GM19025 (cell line): ENCODE data around the gene PTPRM.

Experiments used
- ATAC-seq: cut with Tn5 transposase; IDR thresholded peaks from one replicate; pipeline ENCODE4 v1.9.1; 2021; ENCODE audit warnings: mild to moderate bottlenecking, low read depth, moderate library complexity; ENCODE audit not compliant: unreplicated experiment

The PTPRM gene

DNA sequence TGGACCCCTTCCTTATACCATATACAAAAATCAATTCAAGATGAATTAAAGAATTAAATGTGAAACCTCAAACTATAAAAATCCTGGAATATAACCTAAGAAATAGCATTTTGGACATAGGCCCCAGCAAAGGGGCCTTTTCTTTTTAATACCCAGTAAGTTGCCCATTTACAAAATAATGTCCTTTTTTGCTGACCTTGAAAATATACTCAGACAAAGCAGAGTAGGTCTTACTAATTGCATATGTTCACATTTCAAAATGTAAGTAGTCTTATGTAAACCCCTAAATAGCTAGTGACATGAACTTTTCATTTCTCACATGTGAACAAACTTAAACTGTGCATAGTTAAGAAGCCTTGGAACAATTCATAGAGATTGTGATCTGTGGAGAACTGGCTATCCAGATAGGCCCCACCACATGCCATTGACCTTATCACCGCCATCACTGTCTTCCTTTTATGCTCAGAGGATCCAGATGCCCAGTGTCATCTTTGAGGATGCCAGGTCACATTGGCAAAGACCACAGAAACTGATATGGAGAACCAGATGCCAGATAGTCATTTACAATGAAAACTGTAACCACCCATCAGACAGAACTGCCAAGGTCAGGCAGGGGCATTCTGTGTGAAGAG lies 759.8 kb downstream of the PTPRM start:
- ATAC-seq: no peak

DNA sequence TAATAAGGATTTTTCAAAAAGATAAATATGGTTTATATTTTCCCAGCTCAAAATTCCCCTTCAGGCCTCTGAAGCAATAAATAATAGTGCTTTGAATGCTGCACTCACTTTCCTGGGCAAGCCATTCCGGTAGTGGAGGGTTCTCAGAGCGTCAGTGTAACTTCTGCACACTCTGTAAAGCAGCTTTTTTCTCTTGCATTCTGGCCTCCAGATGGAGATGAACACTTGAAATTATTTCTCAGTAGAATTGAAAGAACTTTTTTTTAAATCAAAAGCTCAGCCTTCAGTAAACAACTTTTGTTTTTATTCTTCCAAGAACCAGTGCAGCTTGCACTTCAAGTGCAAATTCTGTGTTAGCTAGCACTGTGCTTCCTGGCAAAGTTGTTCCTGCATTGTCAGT lies 761.0 kb downstream of the PTPRM start:
- ATAC-seq: no peak

DNA sequence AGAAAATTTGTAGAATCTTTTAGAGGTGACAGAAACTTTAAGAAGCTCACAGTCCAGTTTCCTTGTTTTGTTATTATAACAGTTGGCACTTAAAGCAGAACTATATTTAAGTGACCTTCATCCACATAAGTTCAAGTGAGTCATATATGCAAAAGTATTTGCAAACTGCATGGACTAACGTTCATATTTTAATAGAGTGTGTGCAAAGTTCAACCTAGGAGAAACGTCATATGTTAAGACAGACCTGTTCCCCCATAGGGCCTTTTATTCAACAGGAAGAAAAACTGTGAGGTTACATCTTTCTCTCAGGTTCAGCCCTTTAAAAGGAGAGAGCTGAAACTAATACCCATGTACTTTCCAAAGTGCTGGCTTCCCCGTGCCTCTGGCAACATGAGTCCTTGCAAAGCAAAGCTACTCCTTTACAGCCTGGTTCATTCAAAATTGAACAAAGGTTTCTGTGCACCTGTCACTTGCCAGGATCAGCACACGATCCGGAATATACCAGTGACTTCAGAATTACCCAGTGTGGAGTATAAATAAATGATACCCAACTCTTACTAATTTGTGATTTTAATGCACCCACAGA lies 762.2 kb downstream of the PTPRM start:
- no peak for ATAC-seq

DNA sequence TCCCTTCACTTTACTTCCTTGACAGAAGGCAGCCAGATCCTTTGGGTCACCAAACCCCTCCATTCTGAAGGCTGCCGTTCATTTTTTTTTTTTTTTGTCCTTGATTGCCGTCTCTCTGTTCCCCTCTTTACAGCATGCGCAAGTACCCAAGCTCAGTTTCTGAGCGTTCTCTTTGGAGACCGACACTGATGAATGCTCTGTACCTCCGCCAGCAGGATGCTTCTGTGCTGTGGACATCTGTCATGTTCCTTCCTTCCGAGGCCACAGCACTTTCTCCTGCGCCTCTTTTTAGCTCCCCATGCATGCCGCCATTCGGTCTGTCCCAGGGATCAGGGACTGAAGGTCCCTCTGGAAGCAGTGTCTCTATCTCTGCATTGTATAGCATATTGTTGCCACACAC lies 763.5 kb downstream of the PTPRM start:
- ATAC-seq: no peak

DNA sequence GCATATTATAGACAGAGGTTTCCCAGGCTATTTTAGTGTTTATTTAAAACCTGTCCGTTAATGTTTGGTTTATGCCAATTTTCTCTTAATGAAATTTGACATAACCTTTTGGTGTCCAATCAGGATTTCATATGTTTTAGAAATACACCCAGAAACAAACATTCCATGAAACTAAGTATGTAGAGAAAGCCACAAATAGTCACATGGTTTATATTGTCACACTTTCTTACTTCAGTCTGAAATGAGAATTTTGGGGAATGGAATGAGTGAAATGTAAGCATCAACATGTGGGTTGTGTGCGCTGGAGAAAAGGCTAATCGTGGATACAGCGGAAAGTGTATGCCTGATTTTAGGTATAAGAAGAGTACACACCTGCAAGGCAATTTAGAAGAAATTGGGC lies 765.2 kb downstream of the PTPRM start:
- ATAC-seq: no peak

DNA sequence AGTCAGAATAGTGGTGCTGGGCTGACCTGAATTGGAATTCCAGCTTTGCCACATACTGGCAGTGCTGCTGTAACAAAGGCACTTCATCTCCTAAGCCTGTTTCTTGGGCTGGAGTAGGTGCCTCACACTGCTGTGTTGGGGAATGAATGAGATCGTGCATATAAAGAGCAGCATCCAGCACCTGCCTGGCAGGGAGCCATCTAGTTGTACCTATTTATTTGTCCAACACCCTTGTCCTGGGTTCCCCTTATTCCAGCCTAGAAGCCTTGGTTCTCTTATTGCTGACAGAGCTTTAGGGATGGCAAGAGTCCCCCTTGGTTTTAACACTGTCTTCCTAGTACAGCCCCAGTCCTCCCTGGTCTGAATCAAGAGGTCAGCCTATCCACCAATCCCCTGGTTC lies 766.8 kb downstream of the PTPRM start:
- ATAC-seq: no peak

DNA sequence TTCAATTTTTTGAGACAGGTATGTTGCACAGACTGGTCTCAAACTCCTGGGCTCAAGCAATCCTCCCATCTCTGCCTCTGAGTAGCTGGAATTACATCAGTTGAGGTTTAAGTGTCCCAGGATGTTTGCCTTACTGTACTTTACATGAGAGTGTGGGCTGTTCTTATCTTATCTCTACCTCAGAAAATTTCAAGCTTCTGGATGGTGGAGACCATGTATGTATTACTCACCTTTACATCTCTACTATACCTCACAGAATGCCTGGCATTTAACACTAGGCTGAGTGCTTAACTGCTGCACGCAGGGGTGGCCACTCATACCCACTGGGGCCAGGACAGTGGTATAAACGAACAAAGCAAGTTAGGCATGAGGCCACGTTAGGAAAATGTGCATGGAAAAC lies 770.1 kb downstream of the PTPRM start:
- no peak for ATAC-seq

DNA sequence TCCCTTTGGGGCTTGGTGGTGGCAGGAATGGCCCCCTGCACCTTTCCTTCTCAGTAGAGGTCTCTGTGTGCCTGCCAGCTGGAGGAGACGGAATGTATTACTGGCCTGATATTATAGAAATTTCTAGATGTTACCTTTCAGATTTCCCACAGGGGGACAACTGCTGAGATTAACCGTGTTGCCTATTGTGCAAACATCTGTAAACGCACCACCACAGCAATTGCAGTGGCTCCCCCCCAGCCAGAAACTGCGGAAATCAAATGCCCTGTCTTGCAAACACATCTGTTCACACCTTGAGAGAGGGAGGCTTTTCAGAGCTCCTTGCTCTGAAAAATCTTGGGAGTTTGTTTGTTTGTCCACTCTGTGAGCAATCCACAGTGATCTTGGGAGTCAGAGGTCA lies 772.1 kb downstream of the PTPRM start:
- no peak for ATAC-seq

DNA sequence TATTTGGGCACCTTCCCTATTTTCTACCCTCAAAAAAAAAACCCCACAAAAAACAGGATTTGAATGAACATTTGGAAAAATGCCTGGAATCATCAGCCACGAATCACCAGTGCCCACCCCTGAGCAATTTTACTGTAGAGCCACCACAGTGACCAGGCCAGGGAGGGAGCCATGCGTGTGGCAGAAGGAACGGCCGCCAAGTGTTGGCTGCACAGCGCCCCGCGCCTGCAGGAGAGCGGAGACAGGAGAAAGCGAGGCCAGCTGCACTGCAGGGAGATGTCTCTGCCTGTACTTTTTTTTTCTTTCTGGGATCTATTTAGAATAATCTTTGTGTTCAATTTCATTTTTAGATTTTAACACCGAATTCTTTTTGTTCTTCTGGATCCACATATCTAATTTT lies 772.8 kb downstream of the PTPRM start:
- ATAC-seq: no peak

DNA sequence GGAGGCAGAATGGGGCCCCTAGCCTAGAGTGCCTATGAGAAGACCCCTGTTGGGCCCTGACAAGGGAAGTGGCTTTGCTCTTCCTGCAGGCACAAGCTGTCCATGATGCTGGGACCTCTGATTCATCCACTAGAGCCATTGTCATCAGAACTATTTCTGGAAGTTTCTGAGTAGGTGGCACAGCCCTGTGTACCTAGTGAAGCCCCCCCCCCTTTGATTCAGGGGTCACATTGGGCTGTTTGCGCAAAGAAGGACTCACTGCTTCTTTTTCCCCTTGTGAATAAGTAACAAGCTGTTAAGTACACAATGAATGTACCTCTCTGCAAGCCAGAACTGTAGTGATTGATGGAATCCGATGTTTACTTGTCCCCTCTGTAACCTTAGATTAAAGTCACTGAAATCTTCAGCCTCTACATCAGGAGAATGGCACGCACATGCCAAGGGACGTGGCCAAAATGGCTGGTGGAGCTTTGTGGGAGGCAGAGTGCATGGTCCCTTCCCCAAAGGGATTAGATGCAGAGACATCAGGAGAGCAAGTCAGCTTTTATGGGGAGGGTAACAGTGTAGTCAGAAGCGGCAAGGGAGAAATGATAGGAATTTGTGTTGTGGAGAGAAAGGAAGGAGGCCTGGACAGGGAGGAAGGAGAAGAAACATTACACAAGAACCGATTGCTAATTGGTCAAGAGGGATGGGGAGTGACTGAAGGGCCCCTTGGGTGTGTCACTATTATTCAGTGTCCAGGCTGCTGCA lies 774.5 kb downstream of the PTPRM start:
- ATAC-seq: no peak

DNA sequence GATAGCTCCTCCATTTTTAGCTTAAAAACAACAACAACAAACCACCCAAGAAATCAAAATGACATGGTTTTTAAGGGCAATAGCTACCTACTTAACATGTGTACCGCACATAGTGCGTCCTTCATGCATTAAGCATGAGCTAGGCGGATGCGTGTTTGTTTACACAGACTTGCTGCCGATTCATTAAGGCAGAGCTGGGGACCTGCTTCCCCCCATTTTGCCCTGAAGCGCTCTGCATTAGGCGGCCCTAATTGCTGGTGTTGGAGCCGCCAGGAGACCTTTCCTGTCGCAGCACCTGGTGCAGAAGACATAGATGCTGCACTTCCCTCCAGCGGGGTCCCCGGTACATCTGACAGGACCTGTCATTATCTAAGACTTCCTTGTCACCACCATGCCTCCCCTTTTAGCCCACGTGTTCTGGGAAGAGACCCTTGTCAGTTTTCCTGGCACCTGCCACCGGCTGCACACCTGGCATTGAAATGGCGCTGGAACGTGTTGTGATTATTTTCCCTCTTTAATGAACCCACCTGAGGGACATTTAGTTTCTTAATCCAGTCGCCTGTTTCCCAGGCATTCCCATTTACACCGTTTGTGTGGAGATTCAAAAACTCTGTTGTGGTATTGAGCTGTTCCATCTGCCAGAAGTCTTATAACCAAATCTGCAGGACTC lies 781.1 kb downstream of the PTPRM start:
- ATAC-seq: no peak

DNA sequence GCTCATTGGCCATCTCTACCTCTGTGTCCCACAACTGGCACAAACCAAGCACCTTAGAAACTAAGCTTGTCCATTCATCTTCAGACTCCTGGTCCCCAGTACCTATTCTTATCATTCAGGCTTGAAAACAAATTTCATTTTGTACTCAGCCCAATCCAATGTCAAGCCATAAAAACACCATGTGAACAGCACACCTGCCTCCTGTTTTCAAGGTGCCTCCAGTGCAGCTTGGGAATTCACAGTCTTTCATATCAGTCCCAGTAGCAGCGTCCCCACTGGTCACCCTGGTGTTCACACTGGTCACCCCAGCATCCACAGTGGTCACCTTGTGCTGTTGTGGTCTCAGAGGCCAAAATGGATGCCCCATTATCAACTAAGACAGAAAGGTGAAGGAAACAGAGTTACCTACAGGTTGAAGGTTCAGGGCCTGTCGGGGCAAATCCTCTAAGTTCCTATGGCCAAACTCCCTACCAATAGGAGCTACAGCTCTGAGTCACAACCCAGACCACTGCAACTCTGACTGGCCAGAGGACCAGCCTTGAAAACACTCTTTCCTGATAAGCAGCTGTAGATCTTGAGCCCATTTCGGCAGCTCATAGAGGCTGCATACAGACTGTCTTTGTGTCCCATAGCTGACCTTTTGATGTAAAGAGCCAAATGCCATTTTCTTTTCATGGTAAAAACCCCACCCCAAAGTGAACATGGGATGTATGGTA lies 782.6 kb downstream of the PTPRM start:
- no peak for ATAC-seq

DNA sequence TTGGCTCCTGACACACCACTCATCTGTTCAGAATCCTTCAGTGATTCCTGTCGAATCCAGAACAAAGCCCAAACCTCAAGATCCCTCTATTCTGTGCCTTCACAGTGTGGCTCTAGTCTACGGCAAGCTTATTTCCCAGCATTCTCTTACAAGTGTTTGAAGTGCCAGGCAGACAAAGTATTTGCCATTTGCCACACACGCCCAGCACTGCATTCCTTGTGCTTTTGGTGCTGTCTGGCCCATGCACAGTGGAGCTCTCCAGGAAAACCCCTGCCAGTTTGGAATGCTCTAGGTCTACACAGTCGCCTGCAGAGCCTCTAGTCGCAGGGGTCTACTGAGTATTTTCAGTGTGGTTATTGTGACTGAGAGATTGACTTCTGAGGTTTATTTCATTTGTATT lies 783.5 kb downstream of the PTPRM start:
- no peak for ATAC-seq

DNA sequence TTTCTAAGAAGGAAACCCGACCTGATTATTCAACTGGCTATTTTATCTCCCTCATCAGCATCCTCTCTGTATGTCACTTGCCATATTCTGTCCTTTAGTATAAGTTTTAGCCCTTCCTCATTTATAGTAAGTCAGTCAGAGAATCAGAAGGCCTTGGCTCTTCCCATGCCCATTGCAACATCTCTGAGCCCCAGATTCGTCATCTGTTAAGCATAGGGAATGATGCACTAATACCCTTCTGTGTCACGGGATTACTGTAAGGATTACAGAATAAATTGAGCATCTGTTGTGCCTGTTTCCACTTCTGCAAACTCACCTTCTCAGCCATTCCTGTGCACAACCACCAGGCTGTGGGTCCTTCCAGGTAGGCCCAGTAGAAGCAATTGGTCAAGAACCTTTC lies 784.0 kb downstream of the PTPRM start:
- ATAC-seq: no peak

DNA sequence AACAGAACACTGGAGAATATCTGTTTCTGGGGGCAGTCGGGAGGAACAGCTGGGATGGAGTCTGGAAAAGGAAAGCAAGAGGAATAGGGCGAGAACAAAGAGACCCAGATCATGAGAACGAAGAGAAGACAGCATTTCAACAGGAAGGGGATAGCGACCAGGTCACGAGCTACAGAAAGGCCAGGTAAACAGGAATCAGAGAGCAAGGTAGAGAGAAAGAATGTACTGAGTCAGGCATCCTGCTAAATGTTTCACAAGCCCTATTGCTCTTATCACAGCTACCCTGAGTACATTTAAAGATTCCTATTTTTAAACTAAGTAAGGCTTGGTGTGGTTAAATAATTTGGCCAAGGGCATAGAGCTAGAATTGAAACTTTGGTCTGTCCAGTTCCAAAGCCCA lies 787.2 kb downstream of the PTPRM start:
- ATAC-seq: no peak

DNA sequence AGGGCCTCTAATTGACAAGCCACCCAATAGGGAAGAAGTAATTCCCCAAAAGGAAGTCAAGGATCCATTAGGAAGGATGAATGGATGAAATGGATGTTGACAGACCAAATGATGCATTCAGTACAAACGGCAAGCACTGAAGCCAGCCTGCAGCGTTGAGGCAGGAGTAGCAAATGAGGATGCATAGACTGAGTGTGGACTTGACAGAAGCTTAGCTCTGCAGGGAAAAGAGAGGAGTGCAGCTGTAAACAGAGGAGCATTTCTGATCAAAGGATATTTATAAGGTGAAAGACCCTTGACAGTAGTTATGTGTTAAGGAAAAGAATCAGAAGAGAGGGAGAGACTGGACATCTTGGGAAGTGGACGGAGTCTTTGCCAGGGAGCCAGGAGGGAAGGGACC lies 788.9 kb downstream of the PTPRM start:
- ATAC-seq: no peak

DNA sequence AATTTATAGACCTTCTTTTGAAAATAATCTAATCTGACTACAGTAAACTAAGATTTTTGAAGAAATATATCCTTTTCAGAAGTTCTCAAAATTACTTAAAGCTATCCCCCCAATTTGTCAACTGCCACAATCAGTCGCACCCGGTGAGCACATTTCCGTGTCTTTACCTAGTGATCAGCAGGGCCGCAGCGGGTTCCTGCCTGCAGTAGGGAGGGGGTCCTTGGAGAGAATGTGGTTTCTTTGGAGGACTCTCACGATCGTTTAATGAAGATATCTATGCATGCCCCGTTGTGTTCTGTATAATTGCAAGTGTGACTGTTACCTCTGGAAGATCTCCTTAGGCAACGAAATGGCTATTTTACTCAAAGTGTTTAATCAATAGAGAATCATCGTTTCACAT lies 790.2 kb downstream of the PTPRM start:
- no peak for ATAC-seq

DNA sequence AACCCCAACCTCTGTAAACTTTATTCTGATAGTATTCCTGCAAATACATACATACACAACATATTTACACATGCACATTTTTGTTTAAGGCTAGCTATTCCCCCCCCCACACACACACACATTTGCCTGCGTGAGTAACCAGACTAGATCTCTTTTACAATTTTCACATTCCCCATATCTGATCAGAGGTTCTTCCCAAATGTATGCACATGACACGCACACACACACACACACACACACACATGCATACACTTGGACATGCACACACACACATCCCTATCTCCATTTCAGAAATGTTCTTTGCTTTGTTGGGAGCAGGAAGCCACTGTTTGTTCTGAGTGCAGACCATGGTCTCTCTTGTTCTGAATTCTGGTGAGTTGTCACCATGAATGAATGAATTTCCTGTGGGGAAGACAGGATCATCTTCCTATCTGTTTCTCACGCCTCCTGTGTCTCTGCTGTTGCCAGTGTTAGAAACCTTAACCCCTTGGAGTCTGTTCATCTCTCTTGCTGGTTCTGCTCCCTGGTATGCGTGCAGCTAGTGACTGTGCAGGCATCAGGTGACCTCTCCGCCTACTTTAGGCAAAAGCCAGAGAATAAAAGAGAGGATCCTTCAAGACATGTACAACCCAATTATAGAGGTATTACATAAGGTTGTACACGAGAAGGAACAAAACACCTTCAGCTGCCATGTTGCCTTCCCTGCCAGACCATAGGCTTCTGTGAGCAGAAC lies 791.1 kb downstream of the PTPRM start:
- no peak for ATAC-seq

DNA sequence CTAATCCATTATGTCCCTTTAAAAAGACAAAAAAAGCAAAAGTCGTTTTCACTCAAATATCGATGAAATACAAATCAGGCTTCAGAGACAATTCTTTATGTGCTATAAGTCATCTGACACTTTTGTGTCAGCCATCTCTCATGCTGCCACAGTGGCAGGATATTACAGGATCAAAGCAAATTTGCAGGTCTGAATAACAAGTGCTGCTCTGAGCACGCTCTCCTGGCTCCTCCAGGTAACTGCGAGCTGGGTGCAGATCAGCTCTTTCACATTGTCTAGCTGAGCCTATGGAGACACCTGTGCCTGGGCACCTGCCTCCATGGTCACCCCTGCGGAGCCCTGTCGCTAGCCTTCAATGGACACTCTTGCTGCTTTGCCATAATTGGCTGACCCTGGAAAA lies 792.0 kb downstream of the PTPRM start:
- ATAC-seq: no peak

DNA sequence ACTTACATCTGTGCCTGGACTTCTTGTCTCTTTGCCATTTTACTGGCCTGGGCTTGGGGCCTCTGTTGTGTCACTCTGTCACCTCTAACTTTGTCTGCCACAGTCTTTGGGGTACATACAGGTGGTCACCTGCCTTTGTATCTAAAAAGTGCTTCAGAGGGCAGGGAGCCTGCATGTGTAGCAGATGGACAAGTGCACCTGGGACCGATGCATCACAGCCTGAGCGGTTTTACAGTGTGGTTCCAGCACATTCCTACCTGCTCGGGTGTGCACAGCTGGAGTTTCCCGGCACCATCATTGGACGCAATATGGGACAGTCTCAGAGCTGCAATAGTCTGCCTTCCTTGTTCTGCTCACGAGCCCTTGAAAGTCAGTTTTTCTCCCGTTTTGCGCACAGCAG lies 792.4 kb downstream of the PTPRM start:
- ATAC-seq: no peak
